GM21529 (cell line): ENCODE measurements around the gene AKAP6.

Experiments
- ATAC-seq: cut with Tn5 transposase; IDR thresholded peaks from one replicate; pipeline ENCODE4 v1.9.1; 2021; ENCODE audit not compliant: unreplicated experiment

Gene AKAP6

DNA sequence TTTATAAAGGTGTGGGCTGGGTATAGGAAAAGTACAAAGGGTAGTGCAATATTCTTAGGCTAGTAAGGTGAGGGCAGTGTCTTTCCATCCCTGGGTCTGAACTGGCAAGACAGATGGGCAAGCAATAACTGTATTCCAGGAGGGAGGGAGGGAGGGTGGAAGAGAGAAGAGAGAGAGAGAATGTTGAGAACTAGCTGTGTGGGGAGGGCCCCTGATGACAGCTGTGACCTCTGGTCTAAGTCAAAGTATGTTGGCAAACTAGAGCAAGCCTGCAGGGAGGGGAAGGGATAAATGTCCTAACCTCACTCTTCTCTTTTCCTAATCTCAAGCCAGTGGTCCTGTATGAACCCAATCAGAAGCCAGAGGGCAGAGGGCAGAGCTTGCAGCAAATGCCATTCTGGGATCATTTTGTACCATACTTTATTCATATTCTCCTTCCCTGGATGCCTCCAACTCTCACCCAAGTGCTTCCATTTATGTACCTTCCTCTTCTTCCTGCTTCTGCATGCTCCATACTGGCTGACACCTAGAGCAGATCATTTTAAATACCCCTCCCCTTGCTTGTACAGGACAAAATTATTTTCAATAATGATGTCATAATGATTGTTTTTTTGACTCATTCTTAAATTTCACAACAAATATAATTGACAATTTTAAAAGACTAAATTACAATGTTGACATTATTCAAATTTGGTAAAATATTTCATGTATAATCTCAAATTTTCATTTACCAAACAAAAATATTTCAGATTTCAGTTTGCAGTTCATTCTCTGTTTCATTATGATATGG, 75.9 kb downstream of the AKAP6 start:
- ATAC-seq = no peak

DNA sequence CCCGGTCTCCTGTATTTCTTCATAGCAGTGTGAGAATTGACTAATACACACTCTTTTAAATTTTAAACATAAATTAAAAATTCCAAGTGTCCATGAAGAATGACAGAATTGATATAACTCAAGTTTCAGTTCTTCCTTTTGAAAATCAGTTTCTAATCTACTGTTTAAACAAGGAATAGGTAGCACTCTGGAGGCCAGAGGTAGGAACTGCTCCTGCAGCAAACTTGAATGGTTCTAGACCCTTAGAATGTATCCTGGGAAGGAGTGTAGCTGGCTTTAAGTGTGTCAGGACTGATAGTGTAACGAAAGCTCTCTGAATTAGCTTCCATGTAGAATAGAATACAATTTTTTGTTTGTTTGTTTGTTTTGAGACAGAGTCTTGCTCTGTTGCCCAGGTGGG, 76.8 kb downstream of the AKAP6 start:
- no peak for ATAC-seq

DNA sequence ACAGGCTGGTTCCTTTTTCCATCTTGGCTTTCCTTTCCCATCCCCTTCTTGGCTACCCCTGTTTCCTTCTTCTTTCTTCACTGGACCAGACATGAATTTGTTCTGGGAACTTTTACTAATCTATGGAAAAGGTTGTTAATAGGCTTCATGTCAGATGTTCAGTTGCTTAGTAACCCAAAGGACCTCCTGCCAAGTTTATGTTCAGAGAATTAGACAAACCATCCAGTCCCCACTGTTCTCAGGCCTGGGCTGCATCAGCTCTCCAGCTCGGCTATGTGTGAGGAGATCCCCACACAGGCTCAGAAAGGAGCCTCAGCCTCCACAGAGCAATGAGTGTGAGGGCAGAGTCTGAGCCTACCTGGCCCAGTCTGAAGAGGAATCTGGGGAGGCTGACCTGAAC, 78.0 kb downstream of the AKAP6 start:
- ATAC-seq = no peak

DNA sequence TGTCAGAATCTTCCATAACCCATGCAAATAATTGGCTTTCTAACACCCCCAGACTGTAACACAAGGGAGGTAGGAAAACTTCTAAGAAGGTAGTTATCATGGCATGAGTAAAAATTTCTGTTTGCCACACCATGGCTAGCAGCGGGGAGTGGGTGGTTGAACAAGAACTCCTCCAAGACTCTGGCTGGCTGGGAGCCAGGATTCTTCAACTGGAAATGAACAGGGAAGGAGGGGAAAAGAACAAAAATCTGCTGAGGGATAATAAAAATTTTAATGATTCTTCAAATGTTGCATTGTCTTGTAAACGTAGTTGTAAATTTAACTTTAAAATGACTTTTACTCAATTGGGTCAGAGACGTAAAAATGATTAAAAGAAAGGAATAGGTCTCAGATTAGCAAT, 78.9 kb downstream of the AKAP6 start:
- no peak for ATAC-seq

DNA sequence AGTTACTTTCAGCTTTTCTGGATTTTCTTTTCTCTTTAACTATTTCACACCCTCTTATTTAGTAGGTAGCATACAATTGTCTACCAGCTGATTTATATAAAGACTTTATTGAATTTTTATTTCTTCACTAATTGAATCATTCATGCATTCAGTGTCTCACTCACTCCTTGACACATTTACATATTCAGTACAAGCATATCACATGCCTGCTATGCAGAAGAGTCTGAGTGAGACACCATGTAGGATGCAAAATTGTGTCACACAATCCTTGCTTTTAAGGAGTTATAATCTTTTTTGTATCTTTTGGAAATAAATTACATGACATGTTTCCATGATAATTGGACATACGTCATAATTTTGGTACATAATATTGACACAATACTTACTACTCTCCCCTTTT, 83.0 kb downstream of the AKAP6 start:
- ATAC-seq = no peak

DNA sequence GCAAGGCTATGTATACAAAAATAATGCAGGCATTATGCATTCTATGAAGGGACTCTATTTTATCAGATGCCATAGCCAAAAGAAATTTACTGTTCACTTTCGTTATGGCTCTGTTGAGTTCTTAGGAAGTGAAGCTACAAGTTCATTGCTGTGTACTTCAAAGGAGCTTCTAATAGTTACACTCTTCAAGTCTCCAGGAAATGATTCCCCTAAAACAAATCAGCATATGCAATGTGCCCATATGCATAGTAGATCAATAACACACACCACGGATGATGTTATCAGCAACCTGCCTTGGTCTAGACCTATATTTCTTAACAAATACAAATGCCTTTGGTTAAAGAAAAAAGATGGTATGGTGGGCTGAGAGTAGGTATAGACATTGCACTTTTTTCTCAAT, 83.4 kb downstream of the AKAP6 start:
- no peak for ATAC-seq

DNA sequence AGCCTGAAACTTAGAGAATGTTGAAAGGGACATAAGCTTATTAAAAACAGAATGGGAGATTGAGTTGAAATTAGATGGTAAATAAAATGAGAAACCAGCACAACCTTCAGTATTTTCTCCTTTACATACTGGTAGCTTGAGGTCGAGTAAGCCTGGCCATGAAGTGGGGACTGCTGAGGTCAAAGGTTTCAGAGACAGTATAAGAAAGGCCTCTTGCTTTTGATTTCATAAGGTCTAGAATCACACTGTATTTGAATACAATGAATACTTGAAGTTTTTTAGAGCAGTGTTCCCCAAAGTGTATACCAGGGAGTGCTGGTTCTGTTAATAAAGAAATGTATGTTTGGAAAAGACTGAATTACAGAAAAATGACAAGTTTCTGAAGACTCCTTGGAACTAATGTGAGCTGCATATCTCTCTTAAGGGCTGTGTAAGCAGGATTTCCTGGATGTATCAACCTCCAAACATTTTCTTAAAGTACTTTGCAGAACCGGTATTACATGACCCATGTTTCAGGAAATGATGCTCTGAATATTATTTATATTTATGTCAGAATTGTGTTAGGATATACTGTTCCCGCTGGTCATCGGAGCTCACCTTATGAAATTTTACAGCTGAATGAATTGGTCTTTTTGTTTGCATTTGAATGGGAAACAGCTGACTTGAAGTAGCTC, 85.0 kb downstream of the AKAP6 start:
- no peak for ATAC-seq

DNA sequence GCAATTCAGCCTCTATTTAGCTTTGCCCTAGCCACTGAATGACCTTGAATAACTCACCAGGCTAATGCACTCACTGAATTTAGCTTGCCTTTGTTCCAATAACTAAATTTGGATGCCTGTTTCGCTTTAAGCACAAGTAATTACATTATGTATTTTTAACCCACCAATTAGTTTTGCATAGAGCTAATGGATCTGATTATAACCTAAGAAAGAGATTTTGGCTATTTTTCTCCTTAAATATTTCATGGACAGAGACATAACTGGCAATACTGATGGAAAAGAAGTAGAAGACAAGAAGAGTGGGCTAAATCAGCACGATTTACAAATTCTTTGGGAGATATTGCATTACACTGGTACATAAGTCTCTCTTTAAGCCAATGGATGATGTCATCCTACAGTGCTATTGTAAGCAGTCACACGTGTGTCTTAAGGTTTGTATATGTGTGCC, 85.7 kb downstream of the AKAP6 start:
- no peak for ATAC-seq

DNA sequence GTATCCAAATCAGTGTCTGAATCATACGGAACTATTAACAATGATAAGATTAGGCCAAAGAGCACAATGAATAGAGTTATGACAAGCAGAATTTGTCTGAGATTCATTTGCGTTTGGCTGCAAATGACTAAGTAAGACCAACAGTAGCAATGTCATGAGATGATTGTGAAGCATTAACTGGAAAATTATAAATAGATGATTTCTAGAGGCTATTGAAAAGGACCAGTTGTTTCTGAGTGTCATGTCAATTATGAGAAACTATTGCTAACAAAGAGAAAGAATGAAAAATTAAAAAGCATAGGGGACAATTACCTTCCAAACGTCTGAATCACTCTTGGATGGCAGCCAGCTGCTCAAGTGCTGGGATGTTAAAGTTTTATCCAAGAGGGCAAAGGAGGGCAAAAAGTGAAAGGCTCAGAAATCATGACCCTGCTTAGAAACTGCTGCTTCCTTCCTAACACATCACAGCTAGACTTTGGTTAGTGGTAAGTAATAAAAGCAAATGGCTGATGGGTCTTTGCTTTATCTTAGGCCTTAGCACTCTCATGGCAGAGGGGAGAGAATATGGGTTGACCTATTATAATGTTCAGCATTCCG, 89.0 kb downstream of the AKAP6 start:
- ATAC-seq = no peak

DNA sequence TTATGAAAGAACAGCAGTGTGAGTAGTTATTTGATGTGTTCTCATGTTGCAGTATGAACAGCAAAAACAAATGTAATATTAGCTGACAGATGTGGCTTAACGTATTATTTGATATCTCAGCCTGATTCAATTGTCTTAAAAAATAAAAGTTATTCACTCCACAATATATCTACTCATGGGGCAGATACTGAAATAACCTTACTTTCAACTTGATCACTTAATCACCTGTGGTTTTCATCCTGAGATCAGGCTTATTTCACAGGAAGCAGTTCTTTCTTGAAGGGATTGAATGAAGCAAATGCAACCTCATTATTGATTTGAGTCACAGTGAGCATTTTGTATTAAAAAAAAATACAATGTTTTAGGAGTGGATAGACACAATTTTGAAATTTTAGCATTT, 90.3 kb downstream of the AKAP6 start:
- ATAC-seq = no peak

DNA sequence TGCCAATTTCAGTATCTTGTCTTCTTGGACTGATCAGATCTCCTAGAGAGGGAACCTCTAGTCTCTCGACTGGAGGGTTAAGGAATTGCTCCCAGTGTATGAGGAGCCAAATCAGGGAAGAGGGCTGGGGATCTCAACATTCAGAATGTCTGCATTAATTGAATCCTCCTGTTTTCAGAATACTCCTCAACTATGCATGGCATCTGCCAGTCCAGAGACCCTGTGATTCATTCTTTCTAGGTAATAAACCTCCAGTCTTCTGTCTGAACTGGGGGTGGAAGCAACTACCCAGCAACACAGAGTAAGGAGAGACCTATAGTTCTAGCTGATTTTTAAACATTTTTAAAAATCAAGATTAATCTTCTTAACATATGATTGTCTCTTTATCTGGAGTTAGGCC, 92.7 kb downstream of the AKAP6 start:
- no peak for ATAC-seq

DNA sequence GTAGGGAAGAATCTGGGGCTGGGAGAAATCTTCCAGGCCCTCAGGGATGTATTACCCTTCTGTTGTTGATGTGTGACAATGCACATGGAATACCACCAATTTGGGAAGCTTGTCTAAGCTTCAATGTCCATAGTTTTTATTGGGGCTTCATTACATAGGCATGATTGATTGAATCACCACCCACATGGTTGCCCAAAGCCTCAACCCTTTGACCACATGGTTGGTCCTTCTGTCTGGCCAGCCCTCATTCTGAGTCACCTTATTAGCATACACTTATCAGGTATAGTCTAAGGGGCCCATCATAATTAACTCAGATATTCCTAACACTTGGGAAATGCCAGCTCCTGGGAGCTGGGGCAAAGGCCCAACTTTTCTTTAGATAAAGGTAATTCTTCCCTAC, 93.3 kb downstream of the AKAP6 start:
- no peak for ATAC-seq

DNA sequence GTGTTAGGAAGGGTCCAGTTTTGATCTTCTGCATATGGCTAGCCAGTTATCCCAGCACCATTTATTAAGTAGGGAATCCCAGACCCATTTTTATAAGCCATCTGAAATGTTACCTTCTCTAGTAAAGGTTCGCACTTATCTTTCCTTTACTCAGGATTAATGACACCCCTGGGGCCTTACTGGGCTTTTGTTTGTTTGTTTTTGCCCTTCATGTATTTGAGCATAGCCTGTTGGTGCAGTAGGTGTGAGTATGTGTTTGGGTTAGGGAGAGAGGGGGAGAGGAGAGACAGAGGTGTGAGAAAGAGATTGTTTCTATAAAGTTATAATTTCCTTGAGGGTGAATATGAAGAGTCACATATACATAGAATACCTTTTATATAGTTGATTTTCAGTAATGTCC, 96.9 kb downstream of the AKAP6 start:
- ATAC-seq = no peak

DNA sequence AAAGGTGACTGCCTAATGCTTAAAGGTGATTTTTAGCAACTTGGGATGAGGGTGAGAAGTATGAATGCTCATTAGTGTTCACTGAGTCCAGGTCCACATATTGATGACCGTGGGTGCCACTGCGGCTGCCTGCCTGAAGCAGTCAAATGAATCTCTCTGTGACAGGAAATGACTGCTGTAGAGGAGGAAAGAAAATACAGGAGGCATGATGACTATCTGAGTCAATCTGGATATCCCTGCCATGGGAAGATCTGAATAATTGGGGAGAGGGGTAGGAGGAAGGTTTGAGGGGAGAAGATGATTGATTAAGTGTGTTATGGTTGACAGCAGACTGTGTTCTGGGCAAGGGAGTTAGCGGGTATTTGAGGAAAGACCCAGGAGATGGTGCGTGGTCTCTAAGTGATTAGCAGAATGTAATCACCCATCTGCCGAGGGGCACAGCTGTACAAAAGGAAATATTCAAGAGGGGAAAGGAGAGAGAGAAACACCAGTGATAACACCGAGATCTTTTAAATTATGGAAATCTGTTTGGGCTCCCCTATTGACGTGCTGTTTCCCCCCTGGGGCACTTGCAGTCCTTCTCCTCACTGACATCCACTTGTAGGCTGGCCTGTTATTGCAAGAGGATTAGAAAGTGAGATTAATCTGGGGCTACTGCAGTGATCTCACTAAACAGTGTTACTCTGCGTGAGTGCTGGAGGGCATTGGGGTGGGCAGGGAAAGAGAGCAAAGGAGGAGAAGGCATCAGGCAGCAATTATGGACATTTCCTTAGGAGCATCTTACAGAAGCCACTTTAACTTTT, 97.7 kb downstream of the AKAP6 start:
- no peak for ATAC-seq

DNA sequence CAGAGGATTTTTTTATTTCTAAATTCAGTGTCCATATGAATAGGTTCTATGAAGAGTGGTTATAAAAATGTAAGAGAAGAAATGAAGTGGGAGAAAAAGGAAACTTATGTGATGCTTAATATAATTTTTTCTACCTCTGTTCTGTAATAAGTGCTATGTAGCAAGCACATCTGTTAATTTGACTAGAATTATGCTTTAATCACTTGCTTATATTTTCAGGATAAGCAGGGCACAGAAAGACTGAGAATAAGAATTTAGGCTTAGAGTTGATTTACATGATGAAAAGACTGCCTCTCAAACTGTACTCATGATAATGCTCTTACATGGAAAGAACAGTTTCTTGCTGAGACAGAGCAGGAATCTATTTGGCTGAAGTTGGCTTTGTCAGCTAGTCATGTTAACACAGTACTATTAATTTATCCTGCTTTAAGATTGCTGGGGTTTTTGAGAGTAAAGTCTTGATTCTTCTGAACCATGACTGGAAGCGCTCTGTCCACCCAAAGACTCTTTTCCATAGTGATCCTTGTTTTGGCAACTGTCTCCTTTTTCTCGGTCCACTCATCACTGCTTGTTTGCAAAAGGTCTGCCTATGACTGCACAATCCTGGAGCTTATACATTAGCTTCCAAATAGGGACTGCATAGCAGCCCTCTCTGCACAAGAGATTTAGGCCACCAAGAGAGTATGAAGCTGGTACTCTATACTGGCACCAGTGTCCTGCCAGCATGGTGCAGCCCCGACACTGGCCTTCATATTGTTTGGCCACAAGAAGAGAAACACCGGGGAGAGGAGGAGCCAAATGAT, 98.8 kb downstream of the AKAP6 start:
- ATAC-seq = no peak

DNA sequence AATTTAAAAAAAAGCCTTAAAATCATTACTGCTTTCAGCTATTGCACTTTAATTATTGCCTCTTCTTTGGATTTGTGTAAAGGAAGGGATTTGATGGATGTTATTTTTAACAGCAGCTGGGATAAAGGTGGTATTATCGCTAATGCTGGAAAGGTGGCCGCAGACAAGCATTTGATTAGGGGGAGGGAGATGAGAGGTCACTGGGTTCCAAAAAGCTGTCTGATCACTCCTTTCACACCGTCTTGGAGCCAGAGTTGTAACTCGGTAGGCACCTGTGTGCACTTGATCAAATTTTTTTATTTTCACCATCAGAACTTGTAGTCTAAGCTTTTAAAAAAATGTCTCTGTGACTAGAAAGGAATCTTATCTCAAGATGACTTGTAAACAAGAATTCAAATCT, 99.8 kb downstream of the AKAP6 start:
- no peak for ATAC-seq

DNA sequence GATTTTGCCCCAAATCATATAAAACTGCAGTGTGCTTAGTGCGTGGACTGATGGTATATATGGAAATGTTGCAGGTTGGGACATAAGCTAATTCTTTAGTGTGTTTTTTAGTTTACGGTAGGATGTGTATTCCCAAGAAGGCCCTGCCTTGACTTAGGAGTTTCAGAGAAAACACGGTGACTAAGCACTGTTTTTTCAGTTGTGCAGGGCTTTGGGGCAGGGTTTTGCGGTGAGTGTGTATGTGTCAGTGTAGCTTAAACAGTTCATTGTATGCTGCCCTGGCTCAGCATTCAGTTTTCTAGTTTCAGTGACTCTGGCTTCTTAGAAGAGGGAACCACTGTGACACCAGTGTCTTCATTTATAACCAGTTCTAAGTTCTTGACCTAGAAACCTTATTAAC, 101.2 kb downstream of the AKAP6 start:
- ATAC-seq = no peak

DNA sequence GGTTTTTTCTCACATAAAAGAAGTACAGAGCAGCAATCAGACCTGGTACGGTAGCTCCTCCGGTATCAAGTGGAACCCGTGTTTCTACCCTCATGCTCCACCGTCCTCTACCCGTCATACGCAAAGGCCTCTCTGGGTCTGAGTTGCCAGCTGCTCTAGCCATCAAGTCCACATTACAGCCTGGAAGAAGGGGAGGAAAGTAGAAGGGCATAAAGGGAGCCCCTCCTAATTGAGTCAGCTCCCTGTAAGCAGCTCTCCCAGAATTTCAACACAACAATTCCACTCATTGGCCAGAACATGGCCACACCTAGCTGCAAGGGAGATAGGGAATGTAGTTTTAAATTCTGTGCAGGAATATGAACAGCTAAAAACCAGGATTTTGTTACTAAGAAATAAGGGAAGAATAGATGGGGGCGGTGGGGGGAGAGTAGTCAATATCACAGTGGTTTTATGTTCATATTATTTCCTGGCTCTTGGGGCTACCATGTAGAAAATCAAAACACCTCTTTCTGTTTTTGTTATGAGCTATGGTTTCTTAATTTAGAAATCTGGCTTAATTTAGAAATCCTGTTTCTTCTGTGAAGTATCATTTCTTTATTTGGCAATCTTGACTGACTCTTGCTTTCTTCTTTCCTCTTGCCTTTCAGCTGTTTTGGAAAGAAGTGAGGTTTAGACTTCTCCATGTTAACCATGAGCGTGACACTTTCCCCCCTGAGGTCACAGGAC, 103.9 kb downstream of the AKAP6 start:
- no peak for ATAC-seq

DNA sequence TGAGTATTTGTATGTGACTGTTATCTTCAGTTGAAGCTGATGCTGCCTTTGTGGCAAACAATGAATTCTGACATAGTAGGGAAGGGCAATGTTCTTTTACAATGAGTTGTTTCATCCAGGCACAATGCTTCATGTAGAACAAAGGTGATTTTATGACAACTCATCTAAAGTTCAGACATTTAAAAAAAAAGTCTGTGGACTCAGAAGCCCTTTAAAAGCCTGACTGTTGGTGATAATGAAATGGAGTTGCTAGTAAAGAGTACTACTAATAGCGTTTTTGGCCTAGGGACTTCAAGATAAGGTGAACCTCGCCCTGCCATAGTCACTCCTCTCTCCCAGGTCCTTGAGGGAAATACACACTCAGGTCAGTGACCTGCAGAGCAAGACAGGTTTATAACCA, 105.1 kb downstream of the AKAP6 start:
- ATAC-seq = no peak

DNA sequence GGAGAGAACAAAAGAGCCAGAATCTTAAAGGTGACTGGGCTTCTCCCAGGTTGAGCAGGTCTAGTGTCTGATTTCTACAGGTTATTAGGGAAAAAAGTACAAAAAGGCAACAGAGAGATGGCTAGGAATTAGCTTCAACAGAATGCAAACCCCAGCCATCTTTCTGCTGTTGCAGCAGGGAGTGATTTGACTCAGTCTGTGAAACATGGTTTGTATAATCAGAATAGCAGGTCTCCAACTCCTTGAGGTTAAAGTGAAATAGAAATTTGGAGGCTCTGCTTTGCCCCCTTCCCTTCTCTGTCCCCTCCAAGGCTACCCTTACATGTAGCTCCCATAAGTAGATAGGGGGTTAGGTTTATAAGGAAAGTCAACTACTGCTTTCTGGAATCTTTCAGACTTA, 105.8 kb downstream of the AKAP6 start:
- ATAC-seq = peak; percentile 51
